GM19468 (cell line): ENCODE data around the gene TGM5.

ENCODE experiments used
- ATAC-seq: cut with Tn5 transposase; IDR thresholded peaks from one replicate; pipeline ENCODE4 v1.9.1; 2021; ENCODE audit warnings: mild to moderate bottlenecking, moderate library complexity, moderate number of reproducible peaks; ENCODE audit not compliant: unreplicated experiment; ENCODE audit errors: extremely low read depth

TGM5 gene

GRCh38 chr15:43219929-43220928 is 46.5 kb downstream of the TGM5 start:
- no peak for ATAC-seq

DNA sequence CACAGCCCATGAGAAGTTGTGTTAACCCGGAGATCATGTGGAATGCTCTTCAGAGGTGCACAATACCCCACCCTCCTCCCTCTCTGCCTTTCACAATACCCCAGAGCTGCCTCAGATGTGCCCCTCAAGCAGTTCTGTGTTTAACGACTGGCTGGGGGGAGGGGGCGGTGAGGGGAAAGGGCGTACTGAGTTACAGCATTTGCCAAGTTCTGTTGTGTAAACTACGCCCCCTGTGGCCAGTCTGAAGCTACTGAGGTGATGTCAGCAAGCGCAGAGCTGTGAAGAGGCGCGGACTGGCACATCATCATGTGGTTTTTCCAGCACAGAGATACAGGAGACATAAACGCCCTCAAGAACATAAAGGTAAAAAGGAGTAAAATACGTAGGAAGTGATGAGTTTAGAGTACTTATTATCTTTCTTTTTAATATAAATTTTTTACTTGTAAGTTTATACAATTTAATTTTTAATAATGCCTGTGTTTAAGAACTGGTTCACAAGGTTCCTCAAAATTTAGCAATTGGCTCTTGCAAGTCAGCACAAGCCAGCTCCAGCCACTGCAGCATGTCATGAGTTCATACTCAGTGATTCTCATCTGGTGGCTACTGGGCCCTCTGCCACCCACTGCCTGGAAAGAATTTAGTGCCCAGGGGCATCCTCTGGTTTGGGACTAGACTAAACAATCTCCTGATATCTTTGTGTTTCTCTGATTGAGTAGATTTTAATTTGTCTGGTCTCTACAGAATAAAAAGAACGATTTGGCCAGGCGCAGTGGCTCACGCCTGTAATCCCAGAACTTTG is 47.6 kb downstream of the TGM5 start:
- no peak for ATAC-seq

GRCh38 chr15:43215961-43216360 is 50.8 kb downstream of the TGM5 start:
- ATAC-seq = no peak

DNA sequence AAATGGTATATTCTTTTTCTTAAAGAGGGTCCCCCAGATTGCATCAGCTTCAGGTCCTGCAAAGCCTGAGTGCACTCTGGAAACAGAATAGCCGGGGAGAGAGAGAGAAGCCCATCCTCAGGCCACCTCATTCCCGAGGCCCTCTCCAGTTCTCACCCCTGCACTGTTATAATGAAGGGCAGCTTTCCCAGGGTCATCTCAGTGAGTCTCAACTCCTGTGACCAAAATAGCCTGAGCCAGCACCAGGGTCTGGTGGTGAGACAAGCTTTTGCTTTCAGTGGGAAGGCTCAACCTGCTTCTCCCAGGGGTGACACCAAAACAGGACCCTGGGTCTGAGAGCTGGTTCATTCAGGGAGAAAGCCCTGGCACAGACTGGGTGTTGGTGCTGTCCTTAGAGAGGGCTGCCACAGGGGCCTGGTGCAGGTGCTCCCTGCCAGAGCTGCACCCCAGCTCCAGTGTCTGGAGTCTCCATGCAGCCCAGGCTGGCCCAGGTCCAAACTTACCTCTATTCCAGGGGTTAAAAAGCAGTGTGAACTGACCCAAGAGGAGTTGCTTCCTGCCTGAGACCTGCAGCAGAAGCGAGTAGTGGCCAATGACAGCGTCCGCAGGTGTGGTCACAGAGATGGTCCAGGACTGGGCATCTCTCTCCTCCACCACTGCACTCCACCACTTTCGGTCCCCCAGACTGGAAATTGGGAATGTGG is 52.0 kb downstream of the TGM5 start:
- ATAC-seq = no peak

DNA sequence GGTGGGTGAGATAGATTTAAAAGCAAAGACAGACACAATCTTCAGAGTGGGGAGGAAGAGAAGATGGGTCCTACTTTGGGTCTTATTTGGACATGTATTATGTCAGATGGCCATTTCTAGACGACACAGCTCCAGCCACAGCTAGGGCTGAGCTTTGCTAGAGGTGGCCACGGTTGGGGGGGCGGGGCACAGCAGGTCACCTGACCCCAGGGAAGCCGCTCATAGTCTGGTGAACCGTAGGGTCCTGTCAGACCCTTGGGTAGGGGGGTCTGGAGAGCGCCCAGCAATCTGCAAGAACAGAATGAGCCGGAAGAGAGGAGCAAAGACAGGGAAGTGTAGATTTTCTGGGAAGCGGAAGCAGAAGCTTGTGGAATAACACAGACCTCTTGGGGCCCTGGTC is 52.6 kb downstream of the TGM5 start:
- ATAC-seq = no peak

DNA sequence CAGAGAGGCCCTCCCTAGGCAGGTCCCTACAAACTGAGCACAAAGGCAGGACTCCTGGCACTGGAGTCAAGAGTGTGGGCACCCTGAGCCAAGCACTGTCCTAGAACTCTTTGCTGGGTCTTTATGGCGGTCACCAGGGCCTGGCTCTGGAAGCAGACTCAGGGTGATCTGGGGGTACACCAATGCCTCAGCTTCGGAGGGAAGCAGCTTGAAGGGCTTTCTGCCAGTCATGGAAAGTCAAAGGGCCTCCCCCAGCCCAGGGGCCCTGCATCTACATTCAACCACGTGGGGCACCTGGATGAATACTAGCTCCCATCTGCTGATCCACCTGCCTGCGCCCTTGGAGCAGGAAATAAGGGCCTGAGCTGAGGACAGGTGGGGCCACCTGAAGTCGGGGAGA is 53.3 kb downstream of the TGM5 start:
- ATAC-seq = no peak

GRCh38 chr15:43212951-43213350 is 53.8 kb downstream of the TGM5 start:
- ATAC-seq = no peak

- ATAC-seq = no peak
Measured at GRCh38 chr15:43212299-43212698, 54.4 kb downstream of the TGM5 start.

DNA sequence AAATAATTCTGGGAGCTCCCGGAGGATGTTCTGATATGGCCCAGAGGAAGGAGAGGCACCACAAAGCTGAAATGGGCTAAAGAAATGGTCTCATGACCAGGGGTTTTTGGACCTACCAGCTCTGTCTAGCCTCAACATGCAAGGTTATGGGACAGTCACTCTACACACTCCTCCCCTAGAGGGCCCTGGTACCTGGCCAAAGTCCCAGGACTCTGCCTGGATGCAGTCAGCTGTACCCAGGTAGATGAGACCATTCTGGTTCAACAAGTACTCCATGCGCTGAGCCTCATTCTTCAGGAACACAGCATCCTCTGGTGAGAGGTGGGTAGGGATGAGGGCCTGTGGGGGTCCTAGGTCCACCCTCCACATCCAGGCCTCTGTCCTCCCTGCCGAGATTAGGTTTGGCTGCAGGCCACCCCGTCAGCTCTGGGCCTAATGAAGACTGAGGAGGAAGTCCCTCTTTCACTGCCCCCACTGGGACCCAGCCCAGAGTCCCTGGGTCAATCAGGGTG is 55.4 kb downstream of the TGM5 start:
- ATAC-seq = no peak

DNA sequence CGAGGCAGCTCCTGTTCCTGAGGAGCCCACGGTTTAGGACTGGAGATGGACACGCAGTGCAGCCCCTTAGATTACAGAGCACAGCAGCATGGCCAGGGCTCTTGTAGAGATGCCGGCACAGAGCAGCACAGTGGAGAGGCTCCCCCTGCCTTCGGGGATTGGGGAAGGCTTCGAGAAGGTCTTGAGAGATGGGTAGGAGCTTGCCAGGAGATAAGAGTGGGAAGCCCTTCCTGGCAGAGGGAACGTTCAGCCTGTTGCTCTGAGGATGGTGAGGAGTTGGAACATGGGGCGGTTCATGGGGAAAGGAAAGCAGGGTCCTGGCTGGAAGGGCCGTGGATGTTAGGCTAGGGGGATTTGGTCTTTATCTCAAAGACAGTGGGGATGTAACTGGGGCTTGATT is 55.9 kb downstream of the TGM5 start:
- ATAC-seq = no peak

- no peak for ATAC-seq
Measured at GRCh38 chr15:43210172-43210745, 56.5 kb downstream of the TGM5 start.

- ATAC-seq = no peak
Measured at GRCh38 chr15:43209059-43209824, 57.5 kb downstream of the TGM5 start.

DNA sequence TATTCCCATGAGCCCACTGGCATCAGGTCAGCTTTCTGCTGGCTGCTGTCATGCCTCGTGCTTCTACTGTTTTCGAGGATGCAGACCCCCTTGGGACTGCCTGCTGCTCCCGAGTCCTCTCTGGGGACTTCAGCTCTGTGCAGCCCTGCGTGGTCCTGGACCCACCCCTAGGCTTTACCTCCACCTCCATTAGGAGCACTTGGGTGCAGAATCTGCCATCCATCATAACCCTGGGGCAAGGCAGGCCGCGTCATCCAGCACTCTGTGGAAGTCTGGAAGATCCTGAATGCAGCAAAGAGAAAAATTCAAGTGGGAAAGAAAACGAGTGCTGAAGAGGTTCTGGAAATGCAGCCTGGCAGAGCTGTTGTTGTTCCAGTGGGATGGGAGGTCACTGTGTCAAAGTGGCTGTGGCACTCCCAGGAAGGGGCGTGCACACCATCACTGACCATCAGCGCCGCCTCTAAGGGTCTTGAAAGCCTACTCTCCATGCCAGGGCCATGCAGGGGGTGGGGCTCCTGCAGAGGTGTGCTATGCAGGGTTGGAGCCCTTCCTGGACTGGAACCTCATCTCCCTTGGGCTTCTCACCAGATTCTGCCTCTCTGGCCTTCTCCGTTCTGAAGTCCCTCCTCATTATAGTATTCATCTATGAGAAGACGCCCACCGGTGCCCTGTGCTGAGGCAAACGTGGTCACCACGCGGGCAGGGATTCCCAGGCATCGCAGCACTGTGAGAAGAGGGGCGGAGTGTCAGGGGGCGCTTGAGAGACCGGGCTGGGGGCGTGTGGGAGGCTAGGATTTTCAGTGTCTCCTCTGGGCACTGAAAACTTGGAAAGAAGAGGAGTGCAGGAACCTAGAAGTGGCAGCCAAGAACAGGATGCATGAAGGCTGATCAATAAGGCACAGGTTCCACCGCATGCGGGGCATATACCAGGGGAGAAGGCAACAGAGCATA is 58.4 kb downstream of the TGM5 start:
- ATAC-seq = no peak

GRCh38 chr15:43207024-43207423 is 59.7 kb downstream of the TGM5 start:
- ATAC-seq = no peak

DNA sequence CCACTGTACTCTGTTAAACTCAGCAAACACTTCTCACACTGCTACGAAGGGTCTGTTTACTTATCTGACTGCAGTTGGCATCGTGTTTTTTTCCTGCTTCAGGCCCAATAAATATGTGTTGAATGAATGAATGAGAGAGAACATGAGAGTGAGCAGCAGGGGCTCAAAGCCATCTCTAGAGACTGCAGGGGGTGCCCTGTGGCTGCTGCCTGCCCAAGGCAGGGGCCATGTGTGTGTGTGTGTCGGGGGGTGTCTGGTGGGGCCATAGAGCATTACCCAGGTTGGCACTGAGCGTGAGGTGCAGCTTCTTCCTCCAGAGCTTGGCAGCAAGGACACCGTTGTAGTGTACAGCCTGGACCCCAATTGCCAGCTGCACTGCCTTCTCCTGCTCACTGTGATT is 60.7 kb downstream of the TGM5 start:
- no peak for ATAC-seq

- no peak for ATAC-seq
Measured at GRCh38 chr15:43204016-43204901, 62.5 kb downstream of the TGM5 start.

DNA sequence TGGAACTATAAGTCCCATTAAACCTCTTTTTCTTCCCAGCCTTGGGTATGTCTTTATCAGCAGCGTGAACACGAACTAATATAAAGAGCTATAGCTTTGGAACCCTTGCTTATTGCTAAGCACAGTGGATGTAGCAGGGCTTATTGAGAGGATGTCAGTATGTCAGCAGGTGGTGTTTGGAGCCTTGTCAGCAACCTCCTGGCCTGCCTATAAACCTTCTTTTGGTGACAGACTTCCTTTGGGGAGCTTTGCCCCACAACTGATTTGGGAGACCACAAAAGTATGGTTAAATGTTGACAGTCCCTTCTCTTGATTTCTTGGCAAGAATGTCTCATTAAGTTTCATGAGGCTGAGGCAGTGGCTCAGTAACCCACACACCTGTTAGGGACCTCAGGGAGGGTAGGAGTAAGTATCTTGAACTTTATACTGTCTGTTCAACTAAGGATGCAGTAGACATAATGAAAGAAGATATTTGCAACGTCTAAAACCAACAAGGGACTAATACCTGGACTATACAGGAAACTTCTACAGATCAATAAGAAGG is 66.7 kb downstream of the TGM5 start:
- ATAC-seq = no peak
